ENCODE results near the gene RNF125. TPM values are rescaled to one million over a fixed set of nuclear protein-coding genes. Genes with fewer than 3 reads are reported as not detected.

The RNF125 gene
- total and polyA plus RNA-seq, 9 of the 15 experiments (the other 6 are each of a cell fraction or from before 2014, with no cell fraction given), result 0.01 to 0.29 (median 0.07) TPM; not detected in 1

- TF ChIP-seq CREB5 (CRISPR knock-in tag; IDR thresholded peaks at IDR 0.05), result no peak
- TF ChIP-seq DIDO1 (tag; IDR thresholded peaks at IDR 0.05; ENCODE audit: low read depth), result no peak
- no peak for TF ChIP-seq THAP7 (CRISPR knock-in tag; IDR thresholded peaks at IDR 0.05)
- no peak for TF ChIP-seq ZNF586 (CRISPR knock-in tag; conservative IDR thresholded peaks at IDR 0.05)
- 0 out of 2 replicates have a peak, but pooled peaks have one; percentile 66 for TF ChIP-seq THRB (CRISPR knock-in tag; conservative IDR thresholded peaks at IDR 0.05)
- peak in 1 of 2 experiments; percentile 58; a peak in 1 of 4 replicates for TF ChIP-seq SIN3A (IDR thresholded peaks at IDR 0.05; ENCODE audit: borderline replicate concordance in 2 of 2, control insufficient read depth in 1 of 2, low read depth in 2 of 2, low read length in 2 of 2)
- no peak for TF ChIP-seq ZNF121 (CRISPR knock-in tag; conservative IDR thresholded peaks at IDR 0.05)
- peak; percentile 79 for TF ChIP-seq CHD1 (IDR thresholded peaks at IDR 0.05; ENCODE audit: low read length)
- no peak for TF ChIP-seq MGA (IDR thresholded peaks at IDR 0.05)
- no peak for TF ChIP-seq KDM2B (CRISPR knock-in tag; IDR thresholded peaks at IDR 0.05)
- no peak for TF ChIP-seq KLF16 (IDR thresholded peaks at IDR 0.05)
Measured at GRCh38 chr18:32092422-32093101, 73.9 kb downstream of the RNF125 start (continued).
